Thoracic aorta (tissue), 2 donors: Measurements from ENCODE around the gene DENND5B. TPM values are rescaled to one million over a fixed set of nuclear protein-coding genes. Genes with fewer than 3 reads are reported as not detected.
"Not testable (repeated sequence)": the region's sequence is repeated elsewhere in the genome, so short reads cannot be mapped to it uniquely, and the experiment has no call there.

Experiments used
- ATAC-seq: fragments of 150-250 bp; one replicate; pipeline ENCODE4 v1.8.0; 2017; ENCODE audit warnings: low read depth; ENCODE audit not compliant: insufficient number of reproducible peaks, low FRiP score
- DNase-seq: peaks from one replicate; pipeline ENCODE4 v3.0.0-alpha.2; 2020; ENCODE audit warnings: low spot score
- H3K27ac ChIP-seq, 2 donors: fragments of 200-600 bp; sonication (generic); 1 replicate in 1 of 2; 2 replicates in 1 of 2; pipeline ENCODE4 v1.5.1; 2016; ENCODE audit warnings: mild to moderate bottlenecking in 2 of 2, moderate library complexity in 2 of 2
- H3K27me3 ChIP-seq: fragments of 200-600 bp; sonication (generic); replicated peaks from 2 replicates; pipeline ENCODE4 v1.6.0; 2016; ENCODE audit warnings: mild to moderate bottlenecking; ENCODE audit not compliant: insufficient read depth
- H3K36me3 ChIP-seq: fragments of 200-600 bp; sonication (generic); one replicate; pipeline ENCODE4 v1.5.1; 2016
- H3K4me1 ChIP-seq, 2 donors: fragments of 200-600 bp; sonication (generic); 1 replicate in 1 of 2; 2 replicates in 1 of 2; pipeline versions ENCODE4 v1.5.1 to v1.6.0; 2016; ENCODE audit warnings: low read depth in 2 of 2, mild to moderate bottlenecking in 1 of 2; ENCODE audit not compliant: control insufficient read depth in 1 of 2
- H3K4me3 ChIP-seq: fragments of 200-600 bp; sonication (generic); 2 replicates; pipeline ENCODE4 v1.5.1; 2016; ENCODE audit warnings: mild to moderate bottlenecking
- H3K9me3 ChIP-seq: fragments of 200-600 bp; sonication (generic); 2 replicates; pipeline ENCODE4 v1.5.1; 2016
- CTCF ChIP-seq: fragments of 200-600 bp; sonication (generic); IDR thresholded peaks from one replicate; pipeline ENCODE4 v1.5.1; 2019; ENCODE audit warnings: antibody characterized with exemption
- total RNA-seq, 2 donors: library from RNA; depleted of rRNA; stranded (reverse); fragments of >200 nt; gene quantifications; one replicate each; pipeline versions ENCODE4 v1.1.0 to v1.2.3, GENCODE V29; 2016

DENND5B gene
- total RNA-seq, 2 donors from 2014 or later, result 28.6 to 43.9 TPM

GRCh38 chr12:31508436-31509150, 82.3 kb downstream of the DENND5B start:
- no peaks in the 10 kb centered on the region for H3K27me3 ChIP-seq
- no peak for DNase-seq
- no peaks in the 10 kb centered on the region for H3K9me3 ChIP-seq
- ATAC-seq, result no peak
- H3K36me3 ChIP-seq, result no peaks in the 10 kb centered on the region
- peak overlapping the region; percentile 70 to 71 for H3K27ac ChIP-seq
- H3K4me3 ChIP-seq, result no peak overlapping the region
- H3K4me1 ChIP-seq, result peaks cover 20 to 36% of the 10 kb centered on the region in 2 donors
- TF ChIP-seq CTCF, result no peak

GRCh38 chr12:31507966-31508365, 83.0 kb downstream of the DENND5B start:
- H3K36me3 ChIP-seq, result no peaks in the 10 kb centered on the region
- TF ChIP-seq CTCF, result no peak
- DNase-seq (no peak), ATAC-seq (no peak)
- H3K4me1 ChIP-seq, result peaks cover 20 to 36% of the 10 kb centered on the region in 2 donors
- no peak overlapping the region for H3K27ac ChIP-seq
- H3K27me3 ChIP-seq, result no peaks in the 10 kb centered on the region
- H3K4me3 ChIP-seq, result no peak overlapping the region
- no peaks in the 10 kb centered on the region for H3K9me3 ChIP-seq

GRCh38 chr12:31506515-31507306, 84.2 kb downstream of the DENND5B start:
- H3K9me3 ChIP-seq, result no peaks in the 10 kb centered on the region
- DNase-seq (no peak), ATAC-seq (no peak)
- H3K27ac ChIP-seq, result no peak overlapping the region
- H3K36me3 ChIP-seq, result no peaks in the 10 kb centered on the region
- TF ChIP-seq CTCF, result no peak
- H3K4me1 ChIP-seq, result peaks cover 20 to 36% of the 10 kb centered on the region in 2 donors
- no peak overlapping the region for H3K4me3 ChIP-seq
- no peaks in the 10 kb centered on the region for H3K27me3 ChIP-seq

GRCh38 chr12:31504625-31505222, 86.2 kb downstream of the DENND5B start:
- ATAC-seq, result no peak
- Histone ChIP-seq H3K27ac (no peak overlapping the region), H3K9me3 (no peaks in the 10 kb centered on the region), H3K4me1 (peaks cover 20 to 30% of the 10 kb centered on the region in 2 donors), H3K4me3 (no peak overlapping the region), H3K36me3 (no peaks in the 10 kb centered on the region), H3K27me3 (no peaks in the 10 kb centered on the region)
- no peak for DNase-seq
- no peak for TF ChIP-seq CTCF

GRCh38 chr12:31501014-31501413, 89.9 kb downstream of the DENND5B start:
- not testable (repeated sequence) for H3K4me3 ChIP-seq, DNase-seq, H3K36me3 ChIP-seq, H3K27me3 ChIP-seq, ATAC-seq, H3K27ac ChIP-seq, H3K9me3 ChIP-seq
- H3K4me1 ChIP-seq, result peaks cover 17 to 25% of the 10 kb centered on the region in 2 donors
